Gastroesophageal sphincter (tissue), 3 donors: ENCODE measurements around the gene FAM118A.

Source experiments
- CTCF ChIP-seq, 4 experiments: fragments of 200-600 bp in 2 of 4; fragments of 450-650 bp in 2 of 4; sonication (generic) in 1 of 4; IDR thresholded peaks; one replicate each; pipeline ENCODE4 v1.5.1; 2017 to 2019; ENCODE audit warnings: antibody characterized with exemption in 4 of 4, mild to moderate bottlenecking in 2 of 4, moderate library complexity in 2 of 4
- EP300 ChIP-seq: sonication (generic); formaldehyde crosslinking; IDR thresholded peaks from one replicate; pipeline ENCODE4 v1.6.1; 2017; ENCODE audit warnings: antibody characterized with exemption, mild to moderate bottlenecking
- POLR2A ChIP-seq, 2 donors: fragments of 450-650 bp; IDR thresholded peaks; one replicate each; pipeline ENCODE4 v1.6.1; 2017; ENCODE audit warnings: antibody characterized with exemption in 2 of 2, mild to moderate bottlenecking in 2 of 2, moderate library complexity in 1 of 2
- POLR2AphosphoS5 ChIP-seq: sonication (generic); formaldehyde crosslinking; IDR thresholded peaks from one replicate; pipeline ENCODE4 v1.6.1; 2017; ENCODE audit warnings: antibody characterized with exemption

GRCh38 chr22:45321827-45322226 lies 12.1 kb downstream of the FAM118A start:
- TF ChIP-seq POLR2AphosphoS5 = no peak
- no peak for TF ChIP-seq CTCF (IDR thresholded peaks at IDR 0.05)
- TF ChIP-seq POLR2A (IDR thresholded peaks at IDR 0.05) = no peak
- TF ChIP-seq EP300 = no peak
